SK-N-MC (cell line): ENCODE data around the gene LYSMD3.

Experiments used
- DNase-seq: peaks from one replicate; pipeline ENCODE4 v3.0.0-alpha.2; 2011; ENCODE audit warnings: low read depth, low spot score
- H3K27ac ChIP-seq: fragments of 200-600 bp; sonication (generic); 2 replicates; pipeline ENCODE4 v1.5.1; 2016; ENCODE audit warnings: mixed run types
- H3K36me3 ChIP-seq: fragments of 200-600 bp; sonication (generic); 2 replicates; pipeline ENCODE4 v1.6.1; 2017; ENCODE audit warnings: antibody characterized with exemption, low read length, mixed read lengths; ENCODE audit not compliant: insufficient read depth
- H3K4me3 ChIP-seq: fragments of 200-600 bp; sonication (generic); 2 replicates; pipeline ENCODE4 v1.5.1; 2016
- H3K9ac ChIP-seq: fragments of 200-600 bp; sonication (generic); 2 replicates; pipeline ENCODE4 v1.8.0; 2017; ENCODE audit warnings: mixed run types, mixed read lengths; ENCODE audit not compliant: insufficient read length
- H3K9me3 ChIP-seq: fragments of 200-600 bp; sonication (generic); 2 replicates; pipeline ENCODE4 v1.6.1; 2017; ENCODE audit warnings: low read depth, mild to moderate bottlenecking, antibody characterized with exemption, low read length, moderate library complexity, mixed read lengths
- EZH2 ChIP-seq: fragments of 200-600 bp; sonication (generic); IDR thresholded peaks from one replicate; pipeline ENCODE4 v1.6.1; 2017; ENCODE audit warnings: antibody characterized with exemption
- FOXP2 ChIP-seq: optimal IDR thresholded peaks from 2 replicates; pipeline ENCODE3; 2011; ENCODE audit warnings: mild to moderate bottlenecking, moderate library complexity; ENCODE audit not compliant: insufficient read depth; ENCODE audit errors: extremely low read length, control extremely low read depth
- POLR2AphosphoS5 ChIP-seq: IDR thresholded peaks from 2 replicates; pipeline ENCODE4 v1.6.1; 2012; ENCODE audit warnings: mild to moderate bottlenecking, low read depth, low read length, borderline replicate concordance

Gene LYSMD3

DNA sequence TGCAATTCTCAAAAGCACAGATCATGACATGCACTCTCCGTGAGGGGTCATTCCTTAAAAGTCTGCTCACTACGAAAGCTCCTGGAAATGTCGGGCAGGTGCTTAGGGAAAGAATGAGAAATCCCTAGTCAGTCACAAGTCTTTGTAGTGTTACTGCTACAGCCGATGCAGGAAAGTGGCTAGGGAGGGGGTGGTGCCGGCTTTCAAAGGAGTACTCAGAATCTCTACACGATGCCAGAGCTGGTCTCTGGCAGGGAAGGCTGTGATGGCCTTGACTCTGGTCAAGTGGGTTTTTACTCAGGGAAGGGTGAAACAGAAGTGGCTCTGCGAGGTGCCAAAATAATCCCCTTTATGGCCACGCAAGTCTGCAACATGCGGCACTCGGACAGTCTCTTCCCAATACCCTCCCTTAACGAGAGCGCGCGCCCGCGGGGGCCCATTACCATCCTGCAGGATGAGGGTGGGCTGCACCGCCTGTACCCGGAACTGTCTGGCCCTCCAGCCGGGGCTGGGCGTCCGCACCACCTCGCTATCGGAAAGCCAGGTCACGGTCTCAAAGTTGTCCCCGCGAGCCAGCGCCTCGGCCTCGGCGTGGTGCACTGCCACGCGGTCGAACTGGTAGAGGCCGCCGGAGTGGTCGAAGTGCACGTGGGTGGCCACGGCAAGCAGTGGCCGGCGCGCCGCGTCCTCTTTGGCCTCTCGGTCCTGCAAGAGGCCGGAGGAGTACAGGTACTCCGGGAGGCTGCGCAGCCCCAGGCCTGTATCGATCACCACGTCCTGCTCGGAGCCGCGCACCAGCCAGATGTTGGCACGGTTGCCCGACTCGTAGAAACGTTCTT, 55.8 kb downstream of the LYSMD3 start:
- no peaks in the 10 kb centered on the region for H3K9me3 ChIP-seq
- peaks cover 16% of the 10 kb centered on the region for H3K36me3 ChIP-seq
- H3K27ac ChIP-seq: no peak overlapping the region
- TF ChIP-seq EZH2 (no peak), FOXP2 (no peak), POLR2AphosphoS5 (no peak)
- no peak for DNase-seq
- H3K9ac ChIP-seq: peak overlapping the region; percentile 85
- peak overlapping the region; percentile 84 for H3K4me3 ChIP-seq

- DNase-seq: no peak
- peak overlapping the region; percentile 85 for H3K9ac ChIP-seq
- H3K4me3 ChIP-seq: peak overlapping the region; percentile 84
- H3K27ac ChIP-seq: no peak overlapping the region
- peaks cover 11% of the 10 kb centered on the region for H3K36me3 ChIP-seq
- TF ChIP-seq POLR2AphosphoS5 (no peak), EZH2 (no peak), FOXP2 (no peak)
- no peaks in the 10 kb centered on the region for H3K9me3 ChIP-seq
These were observed 56.5 kb downstream of the LYSMD3 start for GRCh38 chr5:90472783-90473395.
